Thymus (tissue), 11 donors: ENCODE measurements around the gene BTRC. TPM values are rescaled to one million over a fixed set of nuclear protein-coding genes. Genes with fewer than 3 reads are reported as not detected.

ENCODE experiments used
- DNase-seq, 9 donors: peaks; one replicate each; pipeline ENCODE4 v3.0.0-alpha.2; 2013; ENCODE audit warnings: low spot score in 9 of 9, low read depth in 6 of 9, missing footprints in 1 of 9
- H3K27ac ChIP-seq, 2 donors: one replicate each; pipeline ENCODE4 v1.5.1; 2013; ENCODE audit warnings: control low read depth in 1 of 2, low read depth in 1 of 2, low read length in 1 of 2, mild to moderate bottlenecking in 1 of 2, moderate library complexity in 1 of 2
- H3K27me3 ChIP-seq, 2 donors: one replicate each; pipeline ENCODE4 v1.5.1; 2013; ENCODE audit warnings: low read length in 1 of 2; ENCODE audit not compliant: control insufficient read depth in 2 of 2, insufficient read depth in 1 of 2
- H3K36me3 ChIP-seq, 2 donors: one replicate each; pipeline ENCODE4 v1.5.1; 2013; ENCODE audit warnings: low read length in 1 of 2, mild to moderate bottlenecking in 1 of 2, moderate library complexity in 1 of 2; ENCODE audit not compliant: control insufficient read depth in 2 of 2, insufficient read depth in 2 of 2
- H3K4me1 ChIP-seq, 2 donors: one replicate each; pipeline ENCODE4 v1.5.1; 2013; ENCODE audit warnings: low read length in 2 of 2; ENCODE audit not compliant: control insufficient read depth in 2 of 2, insufficient read depth in 2 of 2
- H3K4me3 ChIP-seq, 2 donors: one replicate each; pipeline ENCODE4 v1.5.1; 2013; ENCODE audit warnings: low read length in 2 of 2, control low read depth in 1 of 2, mild to moderate bottlenecking in 1 of 2
- H3K9me3 ChIP-seq, 2 donors: one replicate each; pipeline ENCODE4 v1.5.1; 2013; ENCODE audit warnings: low read length in 1 of 2, mild to moderate bottlenecking in 1 of 2; ENCODE audit not compliant: control insufficient read depth in 2 of 2, insufficient read depth in 1 of 2
- WGBS: extraction: QIAGEN DNeasy Blood & Tissue Kit; methylation state at CpG from one replicate; pipeline ENCODE4 v1.1.7; 2013; 5-methylcytosine and 5-hydroxymethylcytosine counted together
- polyA plus RNA-seq: library from polyadenylated mRNA; stranded (reverse); fragments of 200-250 nt; gene quantifications from one replicate; pipeline ENCODE4 v1.2.3, GENCODE V29; 2013
- total RNA-seq: library from RNA; stranded (reverse); fragments of 120-200 nt; gene quantifications from one replicate; pipeline ENCODE4 v1.2.4, GENCODE V29; 2013
- donor health status: healthy.

The BTRC gene
- total and polyA plus RNA-seq, 2 donors = 5.0 to 5.3 TPM

DNA sequence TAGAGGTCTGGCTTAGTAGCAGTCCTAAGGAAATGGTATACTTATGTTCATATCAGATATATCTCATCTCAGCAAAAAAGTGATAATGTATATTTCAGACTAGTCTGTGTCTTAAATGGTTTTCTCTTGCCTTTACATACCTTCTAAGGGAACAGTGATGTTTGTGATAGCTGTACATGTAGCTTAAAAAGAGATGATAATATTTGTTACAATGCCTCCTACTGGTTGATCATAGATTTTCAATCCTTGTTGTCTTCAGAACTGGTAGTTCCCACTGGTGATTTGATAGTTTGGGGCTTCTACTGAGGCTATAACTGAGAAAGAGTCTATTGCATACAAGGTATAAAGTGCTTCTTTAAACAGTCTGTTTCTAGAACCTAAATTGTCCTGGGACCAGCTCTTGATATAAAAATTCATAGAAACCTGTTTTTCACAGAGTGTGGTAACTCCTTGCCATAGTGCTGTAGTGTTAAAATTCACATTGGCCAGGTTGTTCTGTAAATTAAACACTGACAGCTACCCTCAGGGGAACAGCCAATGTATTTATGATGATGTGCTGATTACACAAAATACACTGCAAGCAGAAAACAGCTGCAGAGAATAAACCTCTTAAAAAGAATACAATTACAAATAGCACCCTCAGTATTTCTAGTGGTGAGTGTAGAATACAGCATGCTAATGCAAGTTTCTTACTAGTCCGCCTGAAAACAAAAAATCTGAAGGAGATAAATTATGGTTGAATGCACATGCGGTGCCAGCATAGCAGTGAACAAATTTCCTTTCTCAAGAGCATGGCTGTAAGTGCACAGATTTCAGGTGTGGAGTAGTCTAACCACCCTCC lies 90.3 kb downstream of the BTRC start:
- DNase-seq = peak in 1 of 9 donors; percentile 19

DNA sequence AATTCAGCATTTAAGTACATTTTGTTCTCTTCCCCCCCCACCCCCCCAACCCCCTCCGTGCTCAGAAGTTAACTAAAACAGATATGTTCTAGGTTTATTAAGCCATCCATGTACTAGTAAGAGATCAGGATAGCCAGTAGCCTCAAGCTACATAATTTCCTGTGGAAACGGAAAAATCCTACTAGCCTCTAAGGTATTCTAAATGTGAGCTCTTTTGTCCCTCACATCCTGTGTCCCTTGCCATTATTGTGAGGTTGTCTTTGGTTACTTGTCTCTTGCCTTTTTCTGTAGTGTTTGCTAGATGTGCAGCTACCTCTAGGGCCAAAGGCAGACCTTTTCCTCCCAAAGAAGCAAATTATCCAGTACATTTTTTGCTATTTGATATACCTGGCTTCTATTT lies 92.1 kb downstream of the BTRC start:
- no peak for DNase-seq
- H3K4me1 ChIP-seq = no peaks in the 10 kb centered on the region
- WGBS = 96% methylated on average over 2 of the region's 2 CpGs

More for the DNA sequence above, 90.3 kb downstream of the BTRC start:
- over 99% methylated on average over 2 of the region's 2 CpGs for WGBS
- H3K9me3 ChIP-seq = no peaks in the 10 kb centered on the region
- no peaks in the 10 kb centered on the region for H3K36me3 ChIP-seq
- H3K27me3 ChIP-seq = no peaks in the 10 kb centered on the region
- no peaks in the 10 kb centered on the region for H3K4me1 ChIP-seq
- no peak overlapping the region for H3K4me3 ChIP-seq
- H3K27ac ChIP-seq = no peak overlapping the region

DNA sequence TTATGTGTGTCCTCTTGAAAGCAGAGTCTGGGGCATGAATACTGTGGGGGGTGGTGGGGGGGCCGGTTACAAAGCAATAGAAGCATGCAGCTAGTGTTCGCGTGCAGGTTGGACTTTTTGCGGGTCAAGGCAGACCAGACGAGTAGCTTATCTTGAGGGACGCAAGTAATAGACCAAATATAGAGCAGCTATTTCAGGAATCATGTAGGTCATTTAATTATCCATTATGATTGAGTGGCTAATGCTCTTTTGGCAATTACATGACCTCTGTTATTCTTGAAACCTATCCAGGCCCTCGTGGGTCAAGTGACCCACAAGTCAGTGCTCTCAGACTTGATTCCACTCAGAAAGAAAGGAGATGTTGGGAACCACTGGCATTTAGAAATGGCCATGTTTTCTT lies 93.0 kb downstream of the BTRC start:
- Histone ChIP-seq H3K4me3 (no peak overlapping the region), H3K9me3 (no peaks in the 10 kb centered on the region), H3K4me1 (no peaks in the 10 kb centered on the region), H3K27me3 (no peaks in the 10 kb centered on the region), H3K27ac (no peak overlapping the region), H3K36me3 (no peaks in the 10 kb centered on the region)
- 96% methylated on average over 7 of the region's 7 CpGs for WGBS
- DNase-seq = no peak

More for the DNA sequence above, 92.1 kb downstream of the BTRC start:
- no peak overlapping the region for H3K27ac ChIP-seq
- H3K27me3 ChIP-seq = no peaks in the 10 kb centered on the region
- no peak overlapping the region for H3K4me3 ChIP-seq
- H3K9me3 ChIP-seq = no peaks in the 10 kb centered on the region
- H3K36me3 ChIP-seq = no peaks in the 10 kb centered on the region

DNA sequence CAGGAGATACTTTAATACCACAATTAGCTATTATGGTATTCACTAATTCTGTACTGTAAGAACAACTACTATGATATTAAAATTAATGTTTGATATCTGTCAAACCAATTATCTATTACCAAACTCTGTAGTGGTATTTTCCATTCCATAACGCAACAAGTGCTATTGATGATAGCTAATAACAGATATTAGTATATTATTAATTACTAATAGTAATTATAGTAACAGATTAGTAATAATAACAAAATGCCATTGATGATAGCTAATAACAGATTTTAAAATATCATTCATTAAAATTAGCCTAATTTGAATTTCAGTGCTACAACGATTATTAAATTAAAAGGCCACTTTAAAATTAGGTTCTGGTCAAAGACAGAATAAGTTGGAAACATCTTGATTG lies 93.5 kb downstream of the BTRC start:
- no peak overlapping the region for H3K4me3 ChIP-seq
- WGBS = 99% methylated on average over 2 of the region's 2 CpGs
- no peak overlapping the region for H3K27ac ChIP-seq
- H3K36me3 ChIP-seq = no peaks in the 10 kb centered on the region
- no peaks in the 10 kb centered on the region for H3K9me3 ChIP-seq
- no peaks in the 10 kb centered on the region for H3K27me3 ChIP-seq
- no peak for DNase-seq
- H3K4me1 ChIP-seq = no peaks in the 10 kb centered on the region

DNA sequence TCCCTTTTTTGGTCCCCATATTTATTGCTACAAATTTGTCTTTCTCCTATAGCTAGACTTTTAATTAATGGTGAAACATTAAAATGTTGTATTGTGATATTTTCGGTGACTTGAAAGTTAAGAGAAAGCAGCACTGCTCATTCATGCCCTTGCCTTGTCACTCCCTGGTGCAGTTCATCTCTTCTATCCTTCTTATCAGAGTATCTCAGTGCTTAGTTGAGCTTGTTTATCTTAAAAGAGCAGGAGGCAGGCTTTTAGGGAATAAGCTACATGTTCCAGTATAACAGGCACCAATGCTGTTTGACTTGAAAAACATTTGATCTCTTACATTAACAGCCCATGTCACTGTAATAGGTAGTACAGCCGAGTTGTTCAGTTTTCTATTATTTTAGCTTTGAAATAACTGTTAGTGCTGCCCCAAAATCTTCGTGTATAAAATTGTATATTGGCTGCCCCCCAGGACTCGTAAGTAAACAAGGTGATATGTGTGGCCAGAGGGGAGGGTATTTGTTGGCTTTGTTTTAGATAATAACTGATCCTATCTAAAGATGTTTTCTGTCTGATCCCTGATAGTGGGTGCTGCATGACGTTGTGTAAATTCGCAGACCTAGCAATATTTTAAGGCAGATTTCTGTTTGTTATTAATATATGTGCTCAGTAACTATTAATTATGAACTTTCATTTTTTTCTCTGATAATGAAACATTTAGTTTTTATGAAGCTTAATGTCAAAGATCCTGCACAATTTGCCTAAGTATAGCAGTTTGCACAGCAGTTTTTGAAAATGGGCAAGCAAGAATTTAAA lies 96.5 kb downstream of the BTRC start:
- no peak overlapping the region for H3K27ac ChIP-seq
- WGBS = 89% methylated on average over 6 of the region's 6 CpGs
- DNase-seq = no peak

DNA sequence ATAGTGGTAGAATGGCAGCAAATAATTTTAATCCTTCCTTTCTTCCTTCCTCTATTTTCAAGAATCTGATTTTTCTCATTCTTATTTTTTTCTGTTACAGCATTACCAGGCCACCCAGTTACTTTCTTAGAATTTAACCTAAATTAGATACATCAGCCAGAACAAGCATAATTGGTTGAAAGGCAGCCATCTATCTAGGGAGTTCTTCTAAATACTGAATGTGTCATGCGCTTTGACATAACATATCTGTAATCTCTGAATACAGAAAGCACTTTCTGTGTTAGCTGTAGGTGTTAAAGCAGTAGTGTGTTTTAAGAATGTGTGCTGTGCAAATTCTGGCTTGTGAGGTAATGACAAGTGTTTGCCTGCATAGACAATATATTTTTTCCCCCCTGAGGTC lies 97.3 kb downstream of the BTRC start:
- Histone ChIP-seq H3K36me3 (no peaks in the 10 kb centered on the region), H3K27ac (no peak overlapping the region), H3K4me3 (no peak overlapping the region), H3K9me3 (no peaks in the 10 kb centered on the region), H3K27me3 (no peaks in the 10 kb centered on the region), H3K4me1 (no peaks in the 10 kb centered on the region)
- 96% methylated on average over 1 of the region's 1 CpG for WGBS
- DNase-seq = no peak

More for the DNA sequence above, 96.5 kb downstream of the BTRC start:
- H3K4me3 ChIP-seq = no peak overlapping the region
- H3K36me3 ChIP-seq = no peaks in the 10 kb centered on the region
- no peaks in the 10 kb centered on the region for H3K4me1 ChIP-seq
- H3K27me3 ChIP-seq = no peaks in the 10 kb centered on the region
- no peaks in the 10 kb centered on the region for H3K9me3 ChIP-seq

DNA sequence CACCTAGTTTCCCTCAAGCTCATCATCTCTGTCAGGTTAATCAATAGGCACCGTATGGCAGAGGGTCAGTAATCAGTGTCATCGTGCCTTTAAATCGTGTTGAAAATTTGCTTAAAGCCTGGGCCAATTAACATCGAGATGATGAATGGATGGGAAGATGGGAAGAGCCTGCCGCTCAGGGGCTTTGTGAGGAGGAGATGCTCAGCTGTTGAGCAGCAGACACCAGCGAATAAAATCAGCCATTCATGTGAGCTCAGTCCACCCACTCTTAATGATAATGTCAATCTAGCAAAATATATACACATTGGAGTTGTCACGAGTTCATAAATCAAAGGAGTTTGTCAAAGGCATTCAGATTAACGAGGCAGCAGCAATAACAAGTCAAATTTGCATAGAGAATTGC lies 97.7 kb downstream of the BTRC start:
- Histone ChIP-seq H3K36me3 (no peaks in the 10 kb centered on the region), H3K4me1 (no peaks in the 10 kb centered on the region), H3K9me3 (no peaks in the 10 kb centered on the region), H3K27ac (no peak overlapping the region), H3K27me3 (no peaks in the 10 kb centered on the region), H3K4me3 (no peak overlapping the region)
- DNase-seq = no peak
- 93% methylated on average over 8 of the region's 8 CpGs for WGBS

DNA sequence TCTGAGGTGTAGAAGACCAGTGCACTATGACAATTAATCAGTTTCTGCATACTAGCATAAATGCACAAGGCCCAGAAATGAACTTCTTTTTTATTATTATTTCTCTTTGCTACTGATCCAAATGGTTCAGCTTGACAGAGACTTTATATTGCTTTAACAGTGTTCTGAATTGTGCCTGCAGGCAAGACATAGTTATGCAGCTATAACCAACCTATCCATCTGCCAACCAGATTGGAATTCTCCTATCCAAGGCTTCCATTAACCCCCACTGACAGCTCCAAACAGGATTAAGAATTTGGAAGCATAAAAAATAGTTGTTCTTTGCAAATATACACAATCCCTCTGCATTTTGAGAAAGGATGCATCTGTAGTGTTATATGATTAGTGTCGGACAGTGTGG lies 98.2 kb downstream of the BTRC start:
- no peaks in the 10 kb centered on the region for H3K9me3 ChIP-seq
- WGBS = 96% methylated on average over 1 of the region's 1 CpG
- H3K36me3 ChIP-seq = no peaks in the 10 kb centered on the region
- no peak for DNase-seq
- no peaks in the 10 kb centered on the region for H3K4me1 ChIP-seq
- no peak overlapping the region for H3K27ac ChIP-seq
- no peaks in the 10 kb centered on the region for H3K27me3 ChIP-seq
- H3K4me3 ChIP-seq = no peak overlapping the region

DNA sequence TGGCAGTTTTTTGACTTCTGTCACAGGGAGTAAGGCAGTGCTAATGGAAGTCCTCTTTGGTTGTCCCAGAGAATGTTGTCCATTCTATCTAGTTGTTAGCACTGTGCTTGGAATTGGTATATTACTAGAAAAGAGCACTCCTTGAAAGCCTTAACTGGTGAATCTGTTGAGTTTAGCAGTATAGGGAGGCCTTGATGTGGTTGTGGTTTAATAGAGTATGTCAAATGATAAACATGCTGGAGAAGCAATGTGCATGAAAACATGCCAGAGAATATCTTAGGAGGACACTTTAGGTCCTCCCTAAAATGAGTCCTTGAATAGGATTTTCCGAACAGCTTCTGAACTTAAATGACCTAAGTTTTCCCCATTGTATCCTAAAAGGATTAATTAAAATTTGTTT lies 98.6 kb downstream of the BTRC start:
- Histone ChIP-seq H3K4me3 (no peak overlapping the region), H3K9me3 (no peaks in the 10 kb centered on the region), H3K4me1 (no peaks in the 10 kb centered on the region), H3K36me3 (no peaks in the 10 kb centered on the region), H3K27ac (no peak overlapping the region), H3K27me3 (no peaks in the 10 kb centered on the region)
- DNase-seq = no peak
- 99% methylated on average over 1 of the region's 1 CpG for WGBS
